T-helper 1 cell (primary cell): ENCODE data around the gene RAB21.

Experiments used
- DNase-seq, 5 donors: peaks; one replicate each; pipeline ENCODE4 v3.0.0-alpha.2; 2012 to 2020
- total RNA-seq, 4 donors: gene quantifications; one replicate each; lab custom pipeline; 2026; lab: John Stamatoyannopoulos, UW

RAB21 gene
- total RNA-seq = 61.6 to 116 (median 94.1) reads per million in 4 donors

GRCh38 chr12:71754461-71755145 lies at the start of gene RAB21:
RAB21 (plus strand) TSS chr12:71754863; CDS start chr12:71755130, 267 bp downstream.
- peak; percentile 97 to 99 (median 99) for DNase-seq

GRCh38 chr12:71704920-71705319 lies 49.7 kb upstream of the RAB21 start:
- no peak for DNase-seq

- DNase-seq = no peak
Observed at GRCh38 chr12:71708658-71709057, 46.0 kb upstream of the RAB21 start.

GRCh38 chr12:71710276-71711125 lies 44.2 kb upstream of the RAB21 start:
- no peak for DNase-seq

- DNase-seq = no peak
Observed at GRCh38 chr12:71718611-71719010, 36.1 kb upstream of the RAB21 start.

- no peak for DNase-seq
Observed at GRCh38 chr12:71719647-71720370, 34.9 kb upstream of the RAB21 start.

GRCh38 chr12:71721783-71722505 lies 32.7 kb upstream of the RAB21 start:
- no peak for DNase-seq

GRCh38 chr12:71725011-71725410 lies 29.7 kb upstream of the RAB21 start:
- DNase-seq = no peak

- no peak for DNase-seq
Observed at GRCh38 chr12:71726548-71726947, 28.1 kb upstream of the RAB21 start.

- DNase-seq = no peak
Observed at GRCh38 chr12:71727958-71728357, 26.7 kb upstream of the RAB21 start.

- no peak for DNase-seq
Observed at GRCh38 chr12:71730936-71731335, 23.7 kb upstream of the RAB21 start.

- no peak for DNase-seq
Observed at GRCh38 chr12:71731439-71732356, 23.0 kb upstream of the RAB21 start.

- DNase-seq = no peak
Observed at GRCh38 chr12:71732357-71732712, 22.3 kb upstream of the RAB21 start.

GRCh38 chr12:71737197-71737596 lies 17.5 kb upstream of the RAB21 start:
- no peak for DNase-seq

GRCh38 chr12:71742998-71743397 lies 11.7 kb upstream of the RAB21 start:
- DNase-seq = no peak

GRCh38 chr12:71744522-71745300 lies 10.0 kb upstream of the RAB21 start:
- DNase-seq = no peak

- DNase-seq = peak in 4 of 5 donors; percentile 20 to 48 (median 27)
Observed at GRCh38 chr12:71746974-71747611, 7.6 kb upstream of the RAB21 start.

GRCh38 chr12:71748081-71748850 lies 6.4 kb upstream of the RAB21 start:
- no peak for DNase-seq

GRCh38 chr12:71749666-71750065 lies 5.0 kb upstream of the RAB21 start:
- no peak for DNase-seq
